ENCODE results near the gene DMXL2.
A peak's percentile ranks its signal among the peaks of the same experiment; 100 is the strongest.
"Not testable (repeated sequence)": the region's sequence is repeated elsewhere in the genome, so short reads cannot be mapped to it uniquely, and the experiment has no call there.

DMXL2 gene

GRCh38 chr15:51621936-51622603, 501 bp downstream of the DMXL2 start:
- peak; percentile 23 for DNase-seq (ENCODE audit: low read depth)

- no peak for DNase-seq (ENCODE audit: low read depth)
Observed at GRCh38 chr15:51621155-51621765, 1.3 kb downstream of the DMXL2 start.

- DNase-seq (ENCODE audit: low read depth), result no peak
Observed at GRCh38 chr15:51620641-51621040, 1.9 kb downstream of the DMXL2 start.

- DNase-seq (ENCODE audit: low read depth), result no peak
Observed at GRCh38 chr15:51620122-51620521, 2.4 kb downstream of the DMXL2 start.

- no peak for DNase-seq (ENCODE audit: low read depth)
Observed at GRCh38 chr15:51619331-51620035, 3.1 kb downstream of the DMXL2 start.

- no peak for DNase-seq (ENCODE audit: low read depth)
Observed at GRCh38 chr15:51617886-51618285, 4.7 kb downstream of the DMXL2 start.

- DNase-seq (ENCODE audit: low read depth), result no peak
Observed at GRCh38 chr15:51613951-51614350, 8.6 kb downstream of the DMXL2 start.

GRCh38 chr15:51612669-51613068, 9.9 kb downstream of the DMXL2 start:
- not testable (repeated sequence) for DNase-seq (ENCODE audit: low read depth)

GRCh38 chr15:51603462-51603948, 19.1 kb downstream of the DMXL2 start:
- not testable (repeated sequence) for DNase-seq (ENCODE audit: low read depth)

- DNase-seq (ENCODE audit: low read depth), result no peak
Observed at GRCh38 chr15:51603002-51603401, 19.6 kb downstream of the DMXL2 start.

- DNase-seq (ENCODE audit: low read depth), result no peak
Observed at GRCh38 chr15:51602484-51602883, 20.1 kb downstream of the DMXL2 start.

GRCh38 chr15:51601801-51602200, 20.8 kb downstream of the DMXL2 start:
- no peak for DNase-seq (ENCODE audit: low read depth)

- no peak for DNase-seq (ENCODE audit: low read depth)
Observed at GRCh38 chr15:51600114-51600513, 22.5 kb downstream of the DMXL2 start.

- DNase-seq (ENCODE audit: low read depth), result no peak
Observed at GRCh38 chr15:51589881-51590568, 32.5 kb downstream of the DMXL2 start.

GRCh38 chr15:51588966-51589365, 33.6 kb downstream of the DMXL2 start:
- DNase-seq (ENCODE audit: low read depth), result no peak

- DNase-seq (ENCODE audit: low read depth), result no peak
Observed at GRCh38 chr15:51585986-51586385, 36.6 kb downstream of the DMXL2 start.

- no peak for DNase-seq (ENCODE audit: low read depth)
Observed at GRCh38 chr15:51580982-51581381, 41.6 kb downstream of the DMXL2 start.

- no peak for DNase-seq (ENCODE audit: low read depth)
Observed at GRCh38 chr15:51580385-51580784, 42.2 kb downstream of the DMXL2 start.

- DNase-seq (ENCODE audit: low read depth), result no peak
Observed at GRCh38 chr15:51579012-51579411, 43.6 kb downstream of the DMXL2 start.

- DNase-seq (ENCODE audit: low read depth), result no peak
Observed at GRCh38 chr15:51577636-51578304, 44.8 kb downstream of the DMXL2 start.

GRCh38 chr15:51576911-51577500, 45.6 kb downstream of the DMXL2 start:
- peak; percentile 73 for DNase-seq (ENCODE audit: low read depth)

Data from GM04504 (cell line).